BE2C (cell line): ENCODE results near the gene ERF. TPM values are rescaled to one million over a fixed set of nuclear protein-coding genes. Genes with fewer than 3 reads are reported as not detected.

ENCODE experiments used
- DNase-seq: peaks from one replicate; pipeline ENCODE4 v3.0.0-alpha.2; 2020
- H3K27me3 ChIP-seq: fragments of 250-450 bp; sonication (Bioruptor Pico); 2 replicates; pipeline ENCODE4 v1.5.1; 2020; ENCODE audit warnings: mild to moderate bottlenecking
- H3K36me3 ChIP-seq: fragments of 250-450 bp; sonication (Bioruptor Pico); 2 replicates; pipeline ENCODE4 v1.5.1; 2020; ENCODE audit warnings: mild to moderate bottlenecking
- H3K4me1 ChIP-seq: fragments of 250-450 bp; sonication (Bioruptor Pico); 2 replicates; pipeline ENCODE4 v1.5.1; 2020
- H3K4me3 ChIP-seq: 2 replicates; pipeline ENCODE4 v1.5.1; 2011; ENCODE audit warnings: low read depth, low read length
- H3K9me3 ChIP-seq: fragments of 250-450 bp; sonication (Bioruptor Pico); 2 replicates; pipeline ENCODE4 v1.5.1; 2020
- polyA plus RNA-seq: library from polyadenylated mRNA; unstranded; fragments of >200 nt; gene quantifications from one replicate; pipeline ENCODE4 v1.2.1, GENCODE V29; 2012; ENCODE audit warnings: low read depth, missing spikeins; ENCODE audit not compliant: insufficient read length, insufficient read depth
- TF ChIP-seq, protein P1 (sequence below): IDR thresholded peaks from 2 replicates; pipeline ENCODE4 v1.5.1; 2012; ENCODE audit warnings: mild to moderate bottlenecking, low read depth, low read length

Gene ERF
- polyA plus RNA-seq = 162 TPM

DNA sequence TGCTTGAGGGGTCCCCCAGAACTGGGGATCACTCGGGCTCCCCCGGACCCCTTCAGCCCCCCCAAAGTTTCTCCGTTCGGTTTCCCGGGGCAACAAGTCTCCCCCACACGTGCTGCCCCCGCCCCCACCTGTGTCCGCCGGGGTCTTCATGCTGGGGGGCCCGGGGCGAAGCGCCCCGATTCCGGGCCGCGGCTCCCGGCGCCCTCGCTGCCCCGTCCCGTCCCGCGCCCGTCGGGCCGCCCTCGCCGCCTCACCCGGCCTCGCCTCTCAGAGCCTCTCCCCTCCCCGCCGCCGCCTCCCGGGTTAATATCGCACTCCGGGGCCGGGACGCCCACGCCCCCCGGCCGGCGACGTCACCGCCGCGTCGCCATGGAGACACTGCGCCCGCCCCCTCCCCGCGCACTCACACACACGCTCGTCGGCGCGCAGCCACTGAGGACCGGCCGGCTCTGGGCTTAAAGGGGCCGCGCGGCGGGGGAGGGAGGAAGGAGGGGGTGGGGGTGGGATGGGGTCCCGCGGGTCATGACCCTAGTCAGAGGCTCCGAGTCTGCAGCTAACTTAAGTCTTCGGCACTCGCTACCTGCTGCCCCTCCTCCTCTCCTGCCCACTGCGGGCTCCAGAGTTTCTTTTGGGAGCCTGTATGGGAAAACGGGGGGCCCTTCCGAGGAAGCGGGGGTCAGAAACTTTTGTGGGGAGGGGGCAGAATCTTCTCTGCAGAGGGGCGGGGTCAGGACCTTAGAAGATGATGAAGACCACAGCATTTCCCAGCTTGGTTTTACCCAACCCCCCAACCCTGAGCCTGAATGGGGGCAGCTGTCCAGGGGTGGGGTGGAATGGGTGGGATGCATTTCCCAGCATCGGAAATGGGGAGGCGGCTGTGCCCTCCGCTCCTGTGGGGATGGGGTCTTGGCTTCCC is at the start of gene ERF:
Gene ERF (minus strand): TSS at position 279 of the 916 bp plus-strand sequence. CDS start 129 bp downstream, at position 150.
- Histone ChIP-seq H3K27me3 (no peaks in the 10 kb centered on the region), H3K4me3 (peak within 1 kb of the TSS; percentile 93), H3K4me1 (peaks cover 8% of the 10 kb centered on the region), H3K36me3 (peaks cover 9% of the 10 kb centered on the region), H3K9me3 (no peaks in the 10 kb centered on the region)
- TF ChIP-seq, protein P1, sequence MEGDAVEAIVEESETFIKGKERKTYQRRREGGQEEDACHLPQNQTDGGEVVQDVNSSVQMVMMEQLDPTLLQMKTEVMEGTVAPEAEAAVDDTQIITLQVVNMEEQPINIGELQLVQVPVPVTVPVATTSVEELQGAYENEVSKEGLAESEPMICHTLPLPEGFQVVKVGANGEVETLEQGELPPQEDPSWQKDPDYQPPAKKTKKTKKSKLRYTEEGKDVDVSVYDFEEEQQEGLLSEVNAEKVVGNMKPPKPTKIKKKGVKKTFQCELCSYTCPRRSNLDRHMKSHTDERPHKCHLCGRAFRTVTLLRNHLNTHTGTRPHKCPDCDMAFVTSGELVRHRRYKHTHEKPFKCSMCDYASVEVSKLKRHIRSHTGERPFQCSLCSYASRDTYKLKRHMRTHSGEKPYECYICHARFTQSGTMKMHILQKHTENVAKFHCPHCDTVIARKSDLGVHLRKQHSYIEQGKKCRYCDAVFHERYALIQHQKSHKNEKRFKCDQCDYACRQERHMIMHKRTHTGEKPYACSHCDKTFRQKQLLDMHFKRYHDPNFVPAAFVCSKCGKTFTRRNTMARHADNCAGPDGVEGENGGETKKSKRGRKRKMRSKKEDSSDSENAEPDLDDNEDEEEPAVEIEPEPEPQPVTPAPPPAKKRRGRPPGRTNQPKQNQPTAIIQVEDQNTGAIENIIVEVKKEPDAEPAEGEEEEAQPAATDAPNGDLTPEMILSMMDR = no peak
- peak; percentile 96 for DNase-seq

DNA sequence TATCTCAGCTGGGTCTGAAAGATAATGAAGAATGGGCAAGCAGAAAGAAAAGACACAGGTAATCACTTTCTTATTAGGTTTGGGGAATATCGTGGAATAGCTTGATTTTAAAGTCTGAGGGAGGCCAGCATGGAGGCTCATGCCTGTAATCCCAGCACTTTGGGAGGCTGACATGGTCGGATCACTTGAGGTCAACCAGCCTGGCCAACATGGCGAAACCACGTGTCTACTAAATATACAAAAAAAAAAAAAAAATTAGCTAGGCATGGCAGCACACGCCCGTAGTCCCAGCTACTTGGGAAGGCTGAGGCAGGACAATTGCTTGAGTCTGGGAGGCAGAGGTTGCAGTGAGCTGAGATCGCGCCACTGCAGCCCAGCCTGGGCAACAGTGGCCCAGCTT is 48.9 kb upstream of the ERF start:
- Histone ChIP-seq H3K4me3 (no peak overlapping the region), H3K4me1 (peaks cover 13% of the 10 kb centered on the region), H3K27me3 (no peaks in the 10 kb centered on the region), H3K9me3 (no peaks in the 10 kb centered on the region), H3K36me3 (no peaks in the 10 kb centered on the region; the same call in 1 of the 2 replicates)
- DNase-seq = no peak
- TF ChIP-seq, protein P1 = no peak

DNA sequence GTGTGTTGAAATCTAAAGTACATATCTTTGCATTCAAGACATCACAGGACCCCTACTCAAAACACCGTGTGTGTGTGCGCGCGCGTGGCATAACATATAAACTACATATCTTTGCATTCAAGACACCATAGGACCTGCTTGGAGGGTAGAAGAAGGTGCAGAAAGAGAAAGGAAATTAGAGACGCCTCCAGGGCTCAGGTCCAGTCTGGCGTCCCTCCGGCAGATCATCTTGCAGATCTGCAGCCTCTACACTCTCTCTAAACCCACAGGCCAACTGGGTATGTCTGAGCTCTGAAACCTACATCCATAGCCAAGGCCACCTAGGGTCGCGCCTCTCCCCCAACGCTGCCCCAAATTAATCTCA is 48.2 kb upstream of the ERF start:
- no peaks in the 10 kb centered on the region for H3K27me3 ChIP-seq
- TF ChIP-seq, protein P1 = no peak
- peak overlapping the region; percentile 76 for H3K4me3 ChIP-seq
- peaks cover 13% of the 10 kb centered on the region for H3K4me1 ChIP-seq
- no peak for DNase-seq
- H3K36me3 ChIP-seq = no peaks in the 10 kb centered on the region; the same call in 1 of the 2 replicates
- H3K9me3 ChIP-seq = no peaks in the 10 kb centered on the region

DNA sequence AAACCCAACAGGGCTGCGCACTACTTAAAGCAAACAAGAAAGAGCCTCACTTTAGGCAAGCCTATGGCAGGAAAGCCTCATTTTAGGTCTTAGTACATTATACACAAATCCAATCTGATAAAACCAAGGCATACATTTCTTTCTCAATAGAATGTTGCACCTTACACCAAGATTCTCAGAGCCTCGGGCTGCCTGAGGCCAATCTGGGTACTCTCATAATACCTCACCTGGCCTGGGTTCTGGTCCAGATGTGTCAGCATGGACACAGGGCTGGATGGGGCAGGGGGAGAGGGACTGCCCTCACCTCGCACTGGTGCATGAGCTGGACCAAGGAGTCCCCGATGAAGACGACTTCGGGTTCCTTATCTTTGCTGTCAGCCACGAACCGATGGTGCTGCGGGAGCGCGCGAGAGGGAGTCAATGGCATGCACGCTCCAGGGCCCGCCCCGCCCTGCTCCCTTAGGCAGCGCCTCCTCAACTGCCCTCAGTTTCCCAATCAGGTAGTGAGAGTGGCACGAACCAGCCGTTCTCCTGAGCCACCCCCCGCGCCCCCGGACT is 46.8 kb upstream of the ERF start, which contains the start of gene PRR19:
Gene PRR19 (plus strand): TSS at position 487 of the 558 bp plus-strand sequence. CDS start 7,453 bp downstream, outside the sequence.
- Histone ChIP-seq H3K4me3 (peak within 1 kb of the TSS; percentile 76), H3K4me1 (peaks cover 13% of the 10 kb centered on the region), H3K9me3 (no peaks in the 10 kb centered on the region), H3K27me3 (no peaks in the 10 kb centered on the region), H3K36me3 (peaks cover 4% of the 10 kb centered on the region)
- TF ChIP-seq, protein P1 = no peak
- DNase-seq = no peak

- H3K9me3 ChIP-seq = no peaks in the 10 kb centered on the region
- no peak for DNase-seq
- TF ChIP-seq, protein P1 = no peak
- no peaks in the 10 kb centered on the region for H3K27me3 ChIP-seq
- H3K4me1 ChIP-seq = peaks cover 4% of the 10 kb centered on the region; the same call in 1 of the 2 replicates
- no peak overlapping the region for H3K4me3 ChIP-seq
- peaks cover 36% of the 10 kb centered on the region for H3K36me3 ChIP-seq
Measured at GRCh38 chr19:42297039-42297438, 42.1 kb upstream of the ERF start.
